K562 (cell line): ENCODE results near the gene ARHGAP15. TPM values are rescaled to one million over a fixed set of nuclear protein-coding genes. Genes with fewer than 3 reads are reported as not detected.

ENCODE experiments used
- ATAC-seq: fragments of 200-7000 bp; cut with Tn5 transposase; 3 replicates; pipeline ENCODE4 v1.9.1; 2020; ENCODE audit warnings: moderate library complexity
- BruUV-seq: library from RNA; stranded (reverse); fragments of 400-500 nt; replicated peaks from 2 replicates; lab custom pipeline; 2021; lab: Mats Ljungman, UMichigan
- CTCF ChIA-PET: fragments of 300-600 bp; formaldehyde crosslinking; extraction: SDS; loops from one replicate; lab custom pipeline; 2021; ENCODE audit warnings: low intra/inter-chr PET ratio; lab: Yijun Ruan, JAX
- POLR2A ChIA-PET: fragments of 300-600, 350-650 bp; sonication (Branson Sonifier 250); formaldehyde crosslinking; extraction: SDS; loops from one replicate; lab custom pipeline; 2021; ENCODE audit warnings: antibody characterized with exemption, inconsistent platforms; lab: Yijun Ruan, JAX
- DNase-seq, 4 experiments: peaks; one replicate each; pipeline versions ENCODE4 v3.0.0 to v3.0.0-alpha.2; 2011 to 2018; ENCODE audit warnings: low spot score in 3 of 4, mixed read lengths in 3 of 4; ENCODE audit errors: extremely low read depth in 1 of 4
- FAIRE-seq: peaks from 2 replicates; lab custom pipeline; 2011; peaks lifted over from hg19 to GRCh38; lab: Jason Lieb, UNC
- H2AFZ ChIP-seq: 2 replicates; pipeline ENCODE4 v1.6.0; 2011; ENCODE audit warnings: low read depth, low read length, control low read depth, inconsistent platforms
- H3K27ac ChIP-seq: fragments of 200-600 bp; 3 replicates; pipeline ENCODE4 v1.8.0; 2011; ENCODE audit warnings: low read depth, mild to moderate bottlenecking, control low read depth, inconsistent platforms, low read length, moderate library complexity, mixed read lengths; ENCODE audit errors: extremely low read depth
- H3K27me3 ChIP-seq, 2 experiments: fragments of 300-600 bp in 1 of 2; 2 replicates in 1 of 2; 3 replicates in 1 of 2; pipeline versions ENCODE4 v1.6.0 to v1.8.0; 2011; ENCODE audit warnings: inconsistent platforms in 2 of 2, low read length in 2 of 2, mild to moderate bottlenecking in 1 of 2, mixed read lengths in 1 of 2, moderate library complexity in 1 of 2; ENCODE audit not compliant: control insufficient read depth in 2 of 2, insufficient read depth in 2 of 2
- H3K36me3 ChIP-seq: fragments of 300-600 bp; 3 replicates; pipeline ENCODE4 v1.8.0; 2011; ENCODE audit warnings: mild to moderate bottlenecking, low read length, inconsistent platforms; ENCODE audit not compliant: control insufficient read depth, insufficient read depth
- H3K4me1 ChIP-seq, 2 experiments: fragments of 200-600 bp in 1 of 2; replicated peaks in 1 of 2; 2 replicates in 1 of 2; 3 replicates in 1 of 2; pipeline versions ENCODE4 v1.5.1 to v1.8.0; 2011; ENCODE audit warnings: inconsistent platforms in 2 of 2, low read length in 2 of 2, mild to moderate bottlenecking in 1 of 2, mixed read lengths in 1 of 2, moderate library complexity in 1 of 2; ENCODE audit not compliant: control insufficient read depth in 2 of 2, insufficient read depth in 2 of 2
- H3K4me2 ChIP-seq: 2 replicates; pipeline ENCODE4 v1.6.1; 2011; ENCODE audit warnings: low read length, control low read depth, inconsistent platforms, mixed read lengths; ENCODE audit not compliant: insufficient read depth
- H3K4me3 ChIP-seq: fragments of 200-600 bp; sonication (generic), shearing (Covaris generic); 2 replicates; pipeline ENCODE4 v1.5.1; 2016; ENCODE audit warnings: control low read depth, inconsistent platforms
- H3K79me2 ChIP-seq: fragments of 200-600 bp; 3 replicates; pipeline ENCODE4 v1.8.0; 2011; ENCODE audit warnings: low read length, inconsistent platforms; ENCODE audit not compliant: control insufficient read depth, insufficient read depth
- H3K9ac ChIP-seq, 2 experiments: 2 replicates each; pipeline versions ENCODE4 v1.6.0 to v1.6.1; 2011; ENCODE audit warnings: low read depth in 2 of 2, low read length in 2 of 2, control low read depth in 1 of 2, inconsistent platforms in 1 of 2, mild to moderate bottlenecking in 1 of 2, mixed read lengths in 1 of 2; ENCODE audit not compliant: insufficient read depth in 1 of 2
- H3K9me1 ChIP-seq: one replicate; pipeline ENCODE4 v1.6.0; 2011; ENCODE audit warnings: inconsistent platforms, mild to moderate bottlenecking, low read length, moderate library complexity; ENCODE audit not compliant: control insufficient read depth, insufficient read depth
- H3K9me3 ChIP-seq: replicated peaks from 2 replicates; pipeline ENCODE4 v1.5.1; 2011; ENCODE audit warnings: low read depth, low read length, inconsistent platforms; ENCODE audit not compliant: control insufficient read depth, insufficient read depth
- H4K20me1 ChIP-seq: replicated peaks from 2 replicates; pipeline ENCODE4 v1.6.1; 2011; ENCODE audit warnings: low read length, inconsistent platforms, mixed read lengths; ENCODE audit not compliant: control insufficient read depth, insufficient read depth
- MTF1 ChIP-seq: fragments of 250-450 bp; sonication (Bioruptor Pico); IDR thresholded peaks from 2 replicates; pipeline ENCODE4 v1.9.0; 2021; ENCODE audit warnings: moderate library complexity, mild to moderate bottlenecking, inconsistent platforms, borderline replicate concordance
- NCOA4 ChIP-seq: fragments of 450-650 bp; IDR thresholded peaks from 2 replicates; pipeline ENCODE4 v1.6.1; 2018; ENCODE audit warnings: mild to moderate bottlenecking; ENCODE audit not compliant: partially characterized antibody
- POLR2AphosphoS5 ChIP-seq: IDR thresholded peaks from 2 replicates; pipeline ENCODE4 v1.6.1; 2011; ENCODE audit warnings: mild to moderate bottlenecking, low read depth, low read length, moderate library complexity; ENCODE audit not compliant: control insufficient read depth, insufficient read depth
- ZBTB17 ChIP-seq: fragments of 450-650 bp; formaldehyde crosslinking; IDR thresholded peaks from 2 replicates; pipeline ENCODE4 v1.4.0; 2020; ENCODE audit warnings: mild to moderate bottlenecking
- ZKSCAN8 ChIP-seq: fragments of 200-800 bp; sonication (Bioruptor generic); IDR thresholded peaks from 2 replicates; pipeline ENCODE4 v1.6.1; 2016; ENCODE audit warnings: missing genetic modification characterization, missing compliant biosample characterization
- ZNF239 ChIP-seq: fragments of 250-450 bp; sonication (Bioruptor Pico); IDR thresholded peaks from 2 replicates; pipeline ENCODE4 v1.4.0; 2020; ENCODE audit warnings: mild to moderate bottlenecking
- ZNF274 ChIP-seq: IDR thresholded peaks from 2 replicates; pipeline ENCODE4 v1.6.1; 2011; ENCODE audit warnings: low read depth, mild to moderate bottlenecking, low read length, moderate library complexity, borderline replicate concordance
- in situ Hi-C: fragments of 300-500 bp; cut with MboI; formaldehyde crosslinking; loops from 4 replicates; pipeline ENCODE4 v1.15.0; 2018; ENCODE audit warnings: inconsistent platforms, mixed read lengths
- intact Hi-C: fragments of 100-400 bp; cut with micrococcal nuclease; formaldehyde crosslinking; loops from 2 replicates; pipeline ENCODE4 v1.14.2; 2022
- polyA plus RNA-seq, 8 experiments: library from polyadenylated mRNA; depleted of rRNA in 4 of 8; stranded (reverse) in 5 of 8; unstranded in 3 of 8; fragments of >200 nt; fragmentation: Nextera tagmentation in 2 of 8; fragmentation: Illumina TruSeq in 1 of 8; extraction: Ambion mirVana in 2 of 8; extraction: Trizol in 1 of 8; gene quantifications; 2 replicates each; pipeline versions ENCODE4 v1.2.1 to v1.2.3, GENCODE V29; 2011 to 2014; ENCODE audit warnings: inconsistent platforms in 1 of 8, missing spikeins in 1 of 8
- total RNA-seq, 7 experiments: library from RNA; depleted of rRNA in 6 of 7; stranded (reverse); fragments of >200 nt in 6 of 7; fragmentation: Illumina TruSeq in 2 of 7; extraction: Trizol in 2 of 7; gene quantifications; 2 replicates each; pipeline versions ENCODE4 v1.2.1 to v1.2.3, GENCODE V29; 2011 to 2021; ENCODE audit warnings: low replicate concordance in 1 of 7
- TF ChIP-seq, protein P1 (sequence below), 2 experiments: fragments of 450-650 bp in 1 of 2; sonication (generic) in 1 of 2; formaldehyde crosslinking; conservative IDR thresholded peaks; 2 replicates each; pipeline versions ENCODE4 v1.4.0 to v1.8.1; 2020 to 2022; ENCODE audit warnings: mild to moderate bottlenecking in 1 of 2, missing genetic modification reagents in 1 of 2
- TF ChIP-seq, protein P2 (sequence below): IDR thresholded peaks from 3 replicates; pipeline ENCODE4 v1.6.1; 2011; ENCODE audit warnings: borderline replicate concordance, mild to moderate bottlenecking, moderate library complexity; ENCODE audit not compliant: insufficient read length; ENCODE audit errors: extremely low read depth
- TF ChIP-seq, protein P3 (sequence below): sonication (generic); formaldehyde crosslinking; IDR thresholded peaks from 2 replicates; pipeline ENCODE4 v1.8.0; 2023; ENCODE audit warnings: mild to moderate bottlenecking, missing genetic modification reagents
- TF ChIP-seq, protein P4 (sequence below): sonication (generic); formaldehyde crosslinking; IDR thresholded peaks from 2 replicates; pipeline ENCODE4 v1.8.0; 2022; ENCODE audit warnings: missing genetic modification reagents, mild to moderate bottlenecking, borderline replicate concordance
- TF ChIP-seq, protein P5 (sequence below): fragments of 250-450 bp; sonication (Bioruptor Pico); IDR thresholded peaks from 2 replicates; pipeline ENCODE4 v1.5.1; 2021; ENCODE audit warnings: mild to moderate bottlenecking

ARHGAP15 gene
- total and polyA plus RNA-seq, 9 of the 15 experiments (the other 6 are each of a cell fraction or from before 2014, with no cell fraction given) = 1.5 to 17.9 (median 7.9) TPM

DNA sequence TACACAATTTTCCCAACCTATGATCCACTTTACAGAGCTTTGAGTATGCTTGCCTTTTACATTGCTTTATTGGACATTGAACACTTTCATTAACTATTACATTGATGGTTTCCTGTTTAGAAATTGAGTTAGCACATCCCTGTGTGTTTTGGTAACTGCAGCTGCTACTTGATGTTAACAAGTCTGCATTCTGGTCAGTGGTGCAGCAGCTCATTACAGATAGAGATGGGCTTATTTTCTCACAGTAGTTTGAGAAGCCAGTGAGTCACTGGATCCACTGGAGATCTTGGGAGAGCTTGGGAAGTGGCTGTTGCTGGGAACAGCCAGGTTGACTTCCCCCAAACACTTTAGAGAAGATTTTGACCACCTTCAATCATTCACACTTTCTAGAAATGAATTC is 150.5 kb downstream of the ARHGAP15 start:
- POLR2A ChIA-PET = no interaction called here
- H2AFZ ChIP-seq = no peak overlapping the region
- no peaks in the 10 kb centered on the region for H3K9me1 ChIP-seq
- CTCF ChIA-PET = no interaction called here
- H3K36me3 ChIP-seq = no peaks in the 10 kb centered on the region
- DNase-seq = no peak
- H3K9ac ChIP-seq = no peak overlapping the region
- no peaks in the 10 kb centered on the region for H3K27me3 ChIP-seq
- intact Hi-C loops = no loop called here
- in situ Hi-C loops = no loop called here
- TF ChIP-seq NCOA4 (no peak), POLR2AphosphoS5 (no peak), MTF1 (CRISPR knock-in tag) (no peak), ZBTB17 (CRISPR knock-in tag) (no peak), ZNF274 (no peak), ZKSCAN8 (no peak), ZNF239 (CRISPR knock-in tag) (no peak)
- TF ChIP-seq, protein P1, sequence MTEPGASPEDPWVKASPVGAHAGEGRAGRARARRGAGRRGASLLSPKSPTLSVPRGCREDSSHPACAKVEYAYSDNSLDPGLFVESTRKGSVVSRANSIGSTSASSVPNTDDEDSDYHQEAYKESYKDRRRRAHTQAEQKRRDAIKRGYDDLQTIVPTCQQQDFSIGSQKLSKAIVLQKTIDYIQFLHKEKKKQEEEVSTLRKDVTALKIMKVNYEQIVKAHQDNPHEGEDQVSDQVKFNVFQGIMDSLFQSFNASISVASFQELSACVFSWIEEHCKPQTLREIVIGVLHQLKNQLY (CRISPR knock-in tag; conservative IDR thresholded peaks at IDR 0.05) = no peak
- TF ChIP-seq, protein P2, sequence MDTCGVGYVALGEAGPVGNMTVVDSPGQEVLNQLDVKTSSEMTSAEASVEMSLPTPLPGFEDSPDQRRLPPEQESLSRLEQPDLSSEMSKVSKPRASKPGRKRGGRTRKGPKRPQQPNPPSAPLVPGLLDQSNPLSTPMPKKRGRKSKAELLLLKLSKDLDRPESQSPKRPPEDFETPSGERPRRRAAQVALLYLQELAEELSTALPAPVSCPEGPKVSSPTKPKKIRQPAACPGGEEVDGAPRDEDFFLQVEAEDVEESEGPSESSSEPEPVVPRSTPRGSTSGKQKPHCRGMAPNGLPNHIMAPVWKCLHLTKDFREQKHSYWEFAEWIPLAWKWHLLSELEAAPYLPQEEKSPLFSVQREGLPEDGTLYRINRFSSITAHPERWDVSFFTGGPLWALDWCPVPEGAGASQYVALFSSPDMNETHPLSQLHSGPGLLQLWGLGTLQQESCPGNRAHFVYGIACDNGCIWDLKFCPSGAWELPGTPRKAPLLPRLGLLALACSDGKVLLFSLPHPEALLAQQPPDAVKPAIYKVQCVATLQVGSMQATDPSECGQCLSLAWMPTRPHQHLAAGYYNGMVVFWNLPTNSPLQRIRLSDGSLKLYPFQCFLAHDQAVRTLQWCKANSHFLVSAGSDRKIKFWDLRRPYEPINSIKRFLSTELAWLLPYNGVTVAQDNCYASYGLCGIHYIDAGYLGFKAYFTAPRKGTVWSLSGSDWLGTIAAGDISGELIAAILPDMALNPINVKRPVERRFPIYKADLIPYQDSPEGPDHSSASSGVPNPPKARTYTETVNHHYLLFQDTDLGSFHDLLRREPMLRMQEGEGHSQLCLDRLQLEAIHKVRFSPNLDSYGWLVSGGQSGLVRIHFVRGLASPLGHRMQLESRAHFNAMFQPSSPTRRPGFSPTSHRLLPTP = no peak
- TF ChIP-seq, protein P3, sequence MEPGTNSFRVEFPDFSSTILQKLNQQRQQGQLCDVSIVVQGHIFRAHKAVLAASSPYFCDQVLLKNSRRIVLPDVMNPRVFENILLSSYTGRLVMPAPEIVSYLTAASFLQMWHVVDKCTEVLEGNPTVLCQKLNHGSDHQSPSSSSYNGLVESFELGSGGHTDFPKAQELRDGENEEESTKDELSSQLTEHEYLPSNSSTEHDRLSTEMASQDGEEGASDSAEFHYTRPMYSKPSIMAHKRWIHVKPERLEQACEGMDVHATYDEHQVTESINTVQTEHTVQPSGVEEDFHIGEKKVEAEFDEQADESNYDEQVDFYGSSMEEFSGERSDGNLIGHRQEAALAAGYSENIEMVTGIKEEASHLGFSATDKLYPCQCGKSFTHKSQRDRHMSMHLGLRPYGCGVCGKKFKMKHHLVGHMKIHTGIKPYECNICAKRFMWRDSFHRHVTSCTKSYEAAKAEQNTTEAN (CRISPR knock-in tag) = no peak
- TF ChIP-seq, protein P4, sequence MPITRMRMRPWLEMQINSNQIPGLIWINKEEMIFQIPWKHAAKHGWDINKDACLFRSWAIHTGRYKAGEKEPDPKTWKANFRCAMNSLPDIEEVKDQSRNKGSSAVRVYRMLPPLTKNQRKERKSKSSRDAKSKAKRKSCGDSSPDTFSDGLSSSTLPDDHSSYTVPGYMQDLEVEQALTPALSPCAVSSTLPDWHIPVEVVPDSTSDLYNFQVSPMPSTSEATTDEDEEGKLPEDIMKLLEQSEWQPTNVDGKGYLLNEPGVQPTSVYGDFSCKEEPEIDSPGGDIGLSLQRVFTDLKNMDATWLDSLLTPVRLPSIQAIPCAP (CRISPR knock-in tag) = no peak
- TF ChIP-seq, protein P5, sequence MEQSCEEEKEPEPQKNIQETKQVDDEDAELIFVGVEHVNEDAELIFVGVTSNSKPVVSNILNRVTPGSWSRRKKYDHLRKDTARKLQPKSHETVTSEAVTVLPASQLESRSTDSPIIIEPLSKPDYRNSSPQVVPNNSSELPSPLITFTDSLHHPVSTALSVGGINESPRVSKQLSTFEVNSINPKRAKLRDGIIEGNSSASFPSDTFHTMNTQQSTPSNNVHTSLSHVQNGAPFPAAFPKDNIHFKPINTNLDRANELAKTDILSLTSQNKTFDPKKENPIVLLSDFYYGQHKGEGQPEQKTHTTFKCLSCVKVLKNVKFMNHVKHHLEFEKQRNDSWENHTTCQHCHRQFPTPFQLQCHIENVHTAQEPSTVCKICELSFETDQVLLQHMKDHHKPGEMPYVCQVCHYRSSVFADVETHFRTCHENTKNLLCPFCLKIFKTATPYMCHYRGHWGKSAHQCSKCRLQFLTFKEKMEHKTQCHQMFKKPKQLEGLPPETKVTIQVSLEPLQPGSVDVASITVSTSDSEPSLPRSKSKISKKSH (CRISPR knock-in tag) = no peak
- no peak for FAIRE-seq
- no peaks in the 10 kb centered on the region for H4K20me1 ChIP-seq
- BruUV-seq = no TSS peak
- H3K4me2 ChIP-seq = no peak overlapping the region
- no peaks in the 10 kb centered on the region for H3K79me2 ChIP-seq
- no peak overlapping the region for H3K27ac ChIP-seq
- ATAC-seq = no peak
- no peak overlapping the region for H3K4me3 ChIP-seq
- no peaks in the 10 kb centered on the region for H3K4me1 ChIP-seq
- H3K9me3 ChIP-seq = no peaks in the 10 kb centered on the region
